H9 (cell line): ENCODE data around the gene S1PR5. TPM values are rescaled to one million over a fixed set of nuclear protein-coding genes. Genes with fewer than 3 reads are reported as not detected.

Experiments used
- DNase-seq: peaks from one replicate; pipeline ENCODE4 v3.0.0-alpha.2; 2017
- H2AFZ ChIP-seq: one replicate; pipeline ENCODE4 v1.6.1; 2013; ENCODE audit warnings: mild to moderate bottlenecking, low read length, control low read depth, moderate library complexity
- H2AK5ac ChIP-seq: 2 replicates; pipeline ENCODE4 v1.6.1; 2013; ENCODE audit warnings: low read length, control low read depth, mixed read lengths; ENCODE audit not compliant: insufficient read length
- H2BK120ac ChIP-seq: one replicate; pipeline ENCODE4 v1.6.1; 2013; ENCODE audit warnings: low read depth, mild to moderate bottlenecking, low read length, control low read depth, inconsistent platforms; ENCODE audit not compliant: poor library complexity, severe bottlenecking
- H2BK12ac ChIP-seq: 2 replicates; pipeline ENCODE4 v1.6.1; 2013; ENCODE audit warnings: low read length, control low read depth, mixed read lengths, low read depth; ENCODE audit not compliant: insufficient read length
- H2BK15ac ChIP-seq: 2 replicates; pipeline ENCODE4 v1.6.1; 2013; ENCODE audit warnings: low read depth, low read length, control low read depth
- H2BK20ac ChIP-seq: one replicate; pipeline ENCODE4 v1.6.1; 2013; ENCODE audit warnings: low read depth, mild to moderate bottlenecking, low read length, control low read depth, inconsistent platforms; ENCODE audit not compliant: poor library complexity, severe bottlenecking
- H2BK5ac ChIP-seq: 2 replicates; pipeline ENCODE4 v1.6.1; 2013; ENCODE audit warnings: low read length, control low read depth, mixed read lengths; ENCODE audit not compliant: insufficient read length
- H3K14ac ChIP-seq: 2 replicates; pipeline ENCODE4 v1.6.1; 2013; ENCODE audit warnings: low read length, control low read depth; ENCODE audit not compliant: insufficient read depth
- H3K18ac ChIP-seq: 2 replicates; pipeline ENCODE4 v1.6.1; 2013; ENCODE audit warnings: low read depth, mild to moderate bottlenecking, mixed read lengths, low read length, control low read depth; ENCODE audit not compliant: insufficient read length
- H3K23ac ChIP-seq: 2 replicates; pipeline ENCODE4 v1.6.1; 2013; ENCODE audit warnings: low read length, control low read depth, mixed read lengths, low read depth; ENCODE audit not compliant: insufficient read length
- H3K23me2 ChIP-seq: 2 replicates; pipeline ENCODE4 v1.6.1; 2013; ENCODE audit warnings: low read depth, mild to moderate bottlenecking, mixed read lengths, low read length, control low read depth; ENCODE audit not compliant: insufficient read length, poor library complexity, severe bottlenecking
- H3K27ac ChIP-seq: 2 replicates; pipeline ENCODE4 v1.5.1; 2013; ENCODE audit warnings: low read length, control low read depth, mixed read lengths, low read depth; ENCODE audit not compliant: insufficient read length
- H3K27me3 ChIP-seq: 2 replicates; pipeline ENCODE4 v1.6.1; 2013; ENCODE audit warnings: low read length, control low read depth, inconsistent platforms; ENCODE audit not compliant: insufficient read depth
- H3K4ac ChIP-seq: 2 replicates; pipeline ENCODE4 v1.6.1; 2013; ENCODE audit warnings: low read depth, mild to moderate bottlenecking, control low read depth, inconsistent platforms, low read length, moderate library complexity
- H3K4me1 ChIP-seq: 2 replicates; pipeline ENCODE4 v1.6.1; 2013; ENCODE audit warnings: low read length, control low read depth, inconsistent platforms; ENCODE audit not compliant: insufficient read depth
- H3K4me2 ChIP-seq: 2 replicates; pipeline ENCODE4 v1.6.1; 2013; ENCODE audit warnings: low read length, control low read depth, mixed read lengths; ENCODE audit not compliant: insufficient read length, insufficient read depth
- H3K56ac ChIP-seq: 2 replicates; pipeline ENCODE4 v1.6.1; 2013; ENCODE audit warnings: low read depth, mild to moderate bottlenecking, mixed read lengths, low read length, control low read depth; ENCODE audit not compliant: insufficient read length
- H3K79me1 ChIP-seq: 2 replicates; pipeline ENCODE4 v1.6.1; 2013; ENCODE audit warnings: low read depth, mild to moderate bottlenecking, moderate library complexity, low read length, control low read depth, inconsistent platforms; ENCODE audit not compliant: insufficient read depth, poor library complexity, severe bottlenecking
- H3K79me2 ChIP-seq: 2 replicates; pipeline ENCODE4 v1.6.1; 2013; ENCODE audit warnings: low read length, control low read depth, inconsistent platforms; ENCODE audit not compliant: insufficient read depth
- H3K9ac ChIP-seq: 2 replicates; pipeline ENCODE4 v1.6.1; 2013; ENCODE audit warnings: low read length, control low read depth, mixed read lengths; ENCODE audit not compliant: insufficient read length; ENCODE audit errors: extremely low read depth
- H3K9me3 ChIP-seq: one replicate; pipeline ENCODE4 v1.6.1; 2013; ENCODE audit warnings: low read depth, low read length, inconsistent platforms; ENCODE audit not compliant: control insufficient read depth
- H3T11ph ChIP-seq: one replicate; pipeline ENCODE4 v1.6.1; 2013; ENCODE audit warnings: mild to moderate bottlenecking, low read length, control low read depth, inconsistent platforms
- H4K20me1 ChIP-seq: one replicate; pipeline ENCODE4 v1.6.1; 2013; ENCODE audit not compliant: control insufficient read depth, insufficient read length, insufficient read depth
- H4K5ac ChIP-seq: 2 replicates; pipeline ENCODE4 v1.6.1; 2013; ENCODE audit warnings: low read depth, mild to moderate bottlenecking, mixed read lengths, low read length, control low read depth; ENCODE audit not compliant: insufficient read length
- H4K8ac ChIP-seq: replicated peaks from 2 replicates; pipeline ENCODE4 v1.6.1; 2013; ENCODE audit warnings: low read length, control low read depth, mixed read lengths, low read depth; ENCODE audit not compliant: insufficient read length
- H4K91ac ChIP-seq: 2 replicates; pipeline ENCODE4 v1.6.1; 2013; ENCODE audit warnings: low read depth, mild to moderate bottlenecking, moderate library complexity, mixed read lengths, low read length, control low read depth; ENCODE audit not compliant: insufficient read length
- H3K27ac Mint-ChIP-seq, 3 experiments: 2 replicates in 2 of 3; 3 replicates in 1 of 3; pipeline ENCODE4 v1.8.0; 2020 to 2021; ENCODE audit warnings: mixed read lengths in 3 of 3, mild to moderate bottlenecking in 1 of 3, moderate library complexity in 1 of 3
- H3K27me3 Mint-ChIP-seq: 2 replicates; pipeline ENCODE4 v1.8.0; 2021; ENCODE audit warnings: low read depth, mild to moderate bottlenecking, moderate library complexity, mixed read lengths
- H3K36me3 Mint-ChIP-seq, 3 experiments: 2 replicates in 2 of 3; 3 replicates in 1 of 3; pipeline ENCODE4 v1.8.0; 2020 to 2021; ENCODE audit warnings: low read depth in 3 of 3, mixed read lengths in 3 of 3; ENCODE audit not compliant: insufficient read depth in 1 of 3
- H3K4me1 Mint-ChIP-seq, 2 experiments: 2 replicates each; pipeline ENCODE4 v1.8.0; 2020; ENCODE audit warnings: mixed read lengths in 2 of 2
- H3K4me3 Mint-ChIP-seq, 2 experiments: 2 replicates in 1 of 2; 3 replicates in 1 of 2; pipeline ENCODE4 v1.8.0; 2020 to 2021; ENCODE audit warnings: mild to moderate bottlenecking in 2 of 2, mixed read lengths in 2 of 2, moderate library complexity in 1 of 2
- H3K9me3 Mint-ChIP-seq, 2 experiments: 2 replicates in 1 of 2; 3 replicates in 1 of 2; pipeline ENCODE4 v1.8.0; 2020; ENCODE audit warnings: mild to moderate bottlenecking in 2 of 2, mixed read lengths in 2 of 2, moderate library complexity in 1 of 2
- CTCF ChIP-seq: fragments of 200-600 bp; sonication (generic); conservative IDR thresholded peaks from 3 replicates; pipeline ENCODE4 v1.8.0; 2021; ENCODE audit warnings: antibody characterized with exemption, mild to moderate bottlenecking
- WGBS: extraction: QIAGEN DNeasy Blood & Tissue Kit; methylation state at CpG from one replicate; pipeline ENCODE4 v1.1.7; 2013; ENCODE audit warnings: missing lambda C conversion rate, low lambda C conversion rate, mixed read lengths; ENCODE audit not compliant: insufficient read length; ENCODE audit errors: extremely low coverage; 5-methylcytosine and 5-hydroxymethylcytosine counted together
- total RNA-seq: library from RNA; stranded (reverse); gene quantifications from 2 replicates; pipeline ENCODE4 v1.2.1, GENCODE V29; 2021

The S1PR5 gene
- total RNA-seq, 1 experiment from 2014 or later, result 8.1 TPM

GRCh38 chr19:10565567-10566407 is 48.5 kb upstream of the S1PR5 start, which contains the start of gene KRI1:
TSS of gene KRI1 (minus strand) at chr19:10566010. CDS start at chr19:10565999, 11 bp downstream.
- H3K79me2 ChIP-seq, result no peaks in the 10 kb centered on the region
- no peak within 1 kb of the TSS for H2AFZ ChIP-seq
- H3K27ac ChIP-seq, result no peak within 1 kb of the TSS
- H3K56ac ChIP-seq, result no peak within 1 kb of the TSS
- peak; percentile 97 for DNase-seq
- no peak within 1 kb of the TSS for H3K4ac ChIP-seq
- H3K9me3 Mint-ChIP-seq, result no peaks in the 10 kb centered on the region
- H3K4me1 Mint-ChIP-seq, result peaks cover 31 to 33% of the 10 kb centered on the region in 2 experiments
- H4K8ac ChIP-seq, result no peak within 1 kb of the TSS
- peaks cover 19 to 23% (median 19%) of the 10 kb centered on the region in 3 experiments for H3K36me3 Mint-ChIP-seq
- no peak within 1 kb of the TSS for H2BK12ac ChIP-seq
- H4K91ac ChIP-seq, result no peak within 1 kb of the TSS
- no peak within 1 kb of the TSS for H2BK120ac ChIP-seq
- peak within 1 kb of the TSS; percentile 97 to 99 for H3K4me3 Mint-ChIP-seq
- H3K18ac ChIP-seq, result peak within 1 kb of the TSS; percentile 27
- H2BK5ac ChIP-seq, result no peak within 1 kb of the TSS
- no peak within 1 kb of the TSS for H3T11ph ChIP-seq
- peaks cover 10% of the 10 kb centered on the region for H3K23me2 ChIP-seq
- H2BK20ac ChIP-seq, result no peak within 1 kb of the TSS
- no peaks in the 10 kb centered on the region for H3K4me1 ChIP-seq
- no peak within 1 kb of the TSS for H3K23ac ChIP-seq
- H4K5ac ChIP-seq, result no peak within 1 kb of the TSS
- H3K79me1 ChIP-seq, result no peaks in the 10 kb centered on the region
- peak within 1 kb of the TSS; percentile 56 for H3K9ac ChIP-seq
- no CpG with 5 or more reads among the region's 94 CpGs for WGBS
- peaks cover 16% of the 10 kb centered on the region for H3K27me3 Mint-ChIP-seq
- peak within 1 kb of the TSS; percentile 54; the same call in 1 of the 2 replicates for H3K14ac ChIP-seq
- peak within 1 kb of the TSS; percentile 45 for H3K4me2 ChIP-seq
- H4K20me1 ChIP-seq, result no peaks in the 10 kb centered on the region
- no peaks in the 10 kb centered on the region for H3K9me3 ChIP-seq
- no peak within 1 kb of the TSS for H2BK15ac ChIP-seq
- H3K27ac Mint-ChIP-seq, result peak within 1 kb of the TSS; percentile 94 to 99 (median 99)
- no peaks in the 10 kb centered on the region for H3K27me3 ChIP-seq
- peak; percentile 56; the same call in 2 of the 3 replicates for TF ChIP-seq CTCF
- H2AK5ac ChIP-seq, result no peak within 1 kb of the TSS
